Esophagus muscularis mucosa (tissue), 4 donors: ENCODE data around the gene DACH1. TPM values are rescaled to one million over a fixed set of nuclear protein-coding genes. Genes with fewer than 3 reads are reported as not detected.

Experiments
- DNase-seq: peaks from one replicate; pipeline ENCODE4 v3.0.0-alpha.2; 2017; ENCODE audit errors: extremely low spot score
- H3K27ac ChIP-seq, 4 donors: fragments of 200-600 bp; sonication (generic); replicated peaks in 1 of 4; 1 replicate in 3 of 4; 2 replicates in 1 of 4; pipeline ENCODE4 v1.5.1; 2016 to 2019; ENCODE audit warnings: mild to moderate bottlenecking in 1 of 4
- H3K27me3 ChIP-seq, 4 donors: fragments of 200-600 bp; sonication (generic); one replicate each; pipeline versions ENCODE4 v1.5.1 to v1.6.0; 2016 to 2019
- H3K36me3 ChIP-seq, 4 donors: fragments of 200-600 bp; sonication (generic); one replicate each; pipeline ENCODE4 v1.5.1; 2016 to 2019
- H3K4me1 ChIP-seq, 4 donors: fragments of 200-600 bp; sonication (generic); one replicate each; pipeline ENCODE4 v1.5.1; 2016 to 2019
- H3K4me3 ChIP-seq, 4 donors: fragments of 200-600 bp; sonication (generic); 1 replicate in 2 of 4; 2 replicates in 2 of 4; pipeline ENCODE4 v1.5.1; 2016 to 2019; ENCODE audit warnings: mild to moderate bottlenecking in 4 of 4, moderate library complexity in 1 of 4
- H3K9me3 ChIP-seq, 4 donors: fragments of 200-600 bp; sonication (generic); 1 replicate in 3 of 4; 2 replicates in 1 of 4; pipeline ENCODE4 v1.5.1; 2016 to 2019
- CTCF ChIP-seq, 3 experiments: fragments of 200-600 bp in 2 of 3; fragments of 450-650 bp in 1 of 3; sonication (generic) in 2 of 3; IDR thresholded peaks; one replicate each; pipeline ENCODE4 v1.5.1; 2017 to 2019; ENCODE audit warnings: antibody characterized with exemption in 3 of 3, mild to moderate bottlenecking in 2 of 3, moderate library complexity in 1 of 3
- EP300 ChIP-seq: sonication (generic); formaldehyde crosslinking; IDR thresholded peaks from one replicate; pipeline ENCODE4 v1.6.1; 2017; ENCODE audit warnings: antibody characterized with exemption
- POLR2A ChIP-seq: fragments of 450-650 bp; IDR thresholded peaks from one replicate; pipeline ENCODE4 v1.6.1; 2017; ENCODE audit warnings: antibody characterized with exemption, moderate library complexity, mild to moderate bottlenecking, low read depth
- POLR2AphosphoS5 ChIP-seq, 2 donors: sonication (generic); formaldehyde crosslinking; IDR thresholded peaks; one replicate each; pipeline ENCODE4 v1.6.1; 2017; ENCODE audit warnings: antibody characterized with exemption in 2 of 2
- WGBS: methylation state at CpG from one replicate; pipeline ENCODE4 v1.1.5; 2018; 5-methylcytosine and 5-hydroxymethylcytosine counted together
- intact Hi-C: fragments of 100-400 bp; cut with DNase I; formaldehyde crosslinking; loops from one replicate; pipeline ENCODE4 v1.15.1; 2023
- total RNA-seq, 4 donors: library from RNA; depleted of rRNA; stranded (reverse); fragments of >200 nt; gene quantifications; one replicate each; pipeline versions ENCODE4 v1.1.0 to v1.2.1, GENCODE V29; 2016

The DACH1 gene
- total RNA-seq, 4 donors from 2014 or later: 1.2 to 2.0 (median 1.5) TPM

GRCh38 chr13:71644579-71644978 is 222.4 kb downstream of the DACH1 start:
- Histone ChIP-seq H3K27ac (no peak overlapping the region), H3K4me1 (no peaks in the 10 kb centered on the region), H3K27me3 (no peaks in the 10 kb centered on the region), H3K36me3 (no peaks in the 10 kb centered on the region), H3K4me3 (no peak overlapping the region), H3K9me3 (no peaks in the 10 kb centered on the region)
- intact Hi-C loops: no loop called here
- no peak for DNase-seq
- TF ChIP-seq POLR2AphosphoS5 (IDR thresholded peaks at IDR 0.05): no peak
- TF ChIP-seq EP300: no peak
- TF ChIP-seq POLR2A: no peak
- TF ChIP-seq CTCF (IDR thresholded peaks at IDR 0.05): no peak
- WGBS: 70% methylated on average over 1 of the region's 1 CpG

- H3K4me3 ChIP-seq: no peak overlapping the region
- H3K27me3 ChIP-seq: no peaks in the 10 kb centered on the region
- no peaks in the 10 kb centered on the region for H3K4me1 ChIP-seq
- no peak overlapping the region for H3K27ac ChIP-seq
- H3K9me3 ChIP-seq: no peaks in the 10 kb centered on the region
- WGBS: 63% methylated on average over 4 of the region's 4 CpGs
- no peak for DNase-seq
- no peaks in the 10 kb centered on the region for H3K36me3 ChIP-seq
- TF ChIP-seq EP300 (no peak), CTCF (IDR thresholded peaks at IDR 0.05) (no peak), POLR2A (no peak), POLR2AphosphoS5 (IDR thresholded peaks at IDR 0.05) (no peak)
- intact Hi-C loops: no loop called here
These were observed 223.6 kb downstream of the DACH1 start for GRCh38 chr13:71643448-71643860.

- no peaks in the 10 kb centered on the region for H3K27me3 ChIP-seq
- H3K36me3 ChIP-seq: no peaks in the 10 kb centered on the region
- intact Hi-C loops: no loop called here
- H3K4me3 ChIP-seq: no peak overlapping the region
- H3K9me3 ChIP-seq: no peaks in the 10 kb centered on the region
- H3K27ac ChIP-seq: no peak overlapping the region
- TF ChIP-seq POLR2A (no peak), EP300 (no peak), CTCF (IDR thresholded peaks at IDR 0.05) (no peak), POLR2AphosphoS5 (IDR thresholded peaks at IDR 0.05) (no peak)
- WGBS: 36% methylated on average over 1 of the region's 1 CpG
- H3K4me1 ChIP-seq: no peaks in the 10 kb centered on the region
- no peak for DNase-seq
These were observed 228.3 kb downstream of the DACH1 start for GRCh38 chr13:71638751-71639150.

- H3K9me3 ChIP-seq: no peaks in the 10 kb centered on the region
- no peak overlapping the region for H3K4me3 ChIP-seq
- WGBS: 67% methylated on average over 2 of the region's 2 CpGs
- no peak overlapping the region for H3K27ac ChIP-seq
- intact Hi-C loops: no loop called here
- H3K27me3 ChIP-seq: no peaks in the 10 kb centered on the region
- H3K4me1 ChIP-seq: no peaks in the 10 kb centered on the region
- TF ChIP-seq CTCF (IDR thresholded peaks at IDR 0.05) (no peak), POLR2AphosphoS5 (IDR thresholded peaks at IDR 0.05) (no peak), POLR2A (no peak), EP300 (no peak)
- DNase-seq: no peak
- no peaks in the 10 kb centered on the region for H3K36me3 ChIP-seq
These were observed 232.2 kb downstream of the DACH1 start for GRCh38 chr13:71634602-71635443.
